ENCODE results near the gene EXOC4. TPM values are rescaled to one million over a fixed set of nuclear protein-coding genes. Genes with fewer than 3 reads are reported as not detected.

EXOC4 gene
- total RNA-seq, 2 donors from 2014 or later: 48.9 to 102 TPM

DNA sequence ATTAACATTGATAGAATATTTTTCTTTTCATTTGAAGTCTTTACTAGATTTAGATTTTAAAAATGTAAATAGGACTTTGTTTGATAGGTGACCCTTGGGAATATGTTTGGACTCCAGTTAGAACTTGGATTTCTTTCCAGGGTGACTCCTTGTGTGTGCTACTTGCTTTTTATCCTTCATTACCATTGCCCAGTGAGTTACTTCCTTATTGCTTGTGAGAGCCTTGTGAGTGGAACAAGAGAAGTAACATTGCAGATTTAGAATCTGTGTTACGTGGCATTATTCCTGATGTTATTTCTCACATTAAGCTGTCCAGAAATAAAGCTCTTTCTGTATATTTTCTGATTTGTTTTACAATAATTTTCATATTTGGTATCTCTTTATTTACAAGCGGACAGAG, 746.3 kb downstream of the EXOC4 start:
- 95% methylated on average over 2 of the region's 2 CpGs for WGBS
- intact Hi-C loops (cut with DNase I): no loop called here
- H3K36me3 ChIP-seq: no peaks in the 10 kb centered on the region
- no peaks in the 10 kb centered on the region for H3K4me1 ChIP-seq (replicated peaks)
- H3K27me3 ChIP-seq (replicated peaks; ENCODE audit: insufficient read depth): no peaks in the 10 kb centered on the region
- H3K4me3 ChIP-seq: no peak overlapping the region
- no peaks in the 10 kb centered on the region for H3K9me3 ChIP-seq
- H3K27ac ChIP-seq: no peak overlapping the region
- DNase-seq (ENCODE audit: low spot score): no peak
- TF ChIP-seq, protein P1, sequence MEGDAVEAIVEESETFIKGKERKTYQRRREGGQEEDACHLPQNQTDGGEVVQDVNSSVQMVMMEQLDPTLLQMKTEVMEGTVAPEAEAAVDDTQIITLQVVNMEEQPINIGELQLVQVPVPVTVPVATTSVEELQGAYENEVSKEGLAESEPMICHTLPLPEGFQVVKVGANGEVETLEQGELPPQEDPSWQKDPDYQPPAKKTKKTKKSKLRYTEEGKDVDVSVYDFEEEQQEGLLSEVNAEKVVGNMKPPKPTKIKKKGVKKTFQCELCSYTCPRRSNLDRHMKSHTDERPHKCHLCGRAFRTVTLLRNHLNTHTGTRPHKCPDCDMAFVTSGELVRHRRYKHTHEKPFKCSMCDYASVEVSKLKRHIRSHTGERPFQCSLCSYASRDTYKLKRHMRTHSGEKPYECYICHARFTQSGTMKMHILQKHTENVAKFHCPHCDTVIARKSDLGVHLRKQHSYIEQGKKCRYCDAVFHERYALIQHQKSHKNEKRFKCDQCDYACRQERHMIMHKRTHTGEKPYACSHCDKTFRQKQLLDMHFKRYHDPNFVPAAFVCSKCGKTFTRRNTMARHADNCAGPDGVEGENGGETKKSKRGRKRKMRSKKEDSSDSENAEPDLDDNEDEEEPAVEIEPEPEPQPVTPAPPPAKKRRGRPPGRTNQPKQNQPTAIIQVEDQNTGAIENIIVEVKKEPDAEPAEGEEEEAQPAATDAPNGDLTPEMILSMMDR (IDR thresholded peaks at IDR 0.05): no peak
- TF ChIP-seq POLR2AphosphoS5 (IDR thresholded peaks at IDR 0.05): no peak
- TF ChIP-seq POLR2A (IDR thresholded peaks at IDR 0.05): no peak

DNA sequence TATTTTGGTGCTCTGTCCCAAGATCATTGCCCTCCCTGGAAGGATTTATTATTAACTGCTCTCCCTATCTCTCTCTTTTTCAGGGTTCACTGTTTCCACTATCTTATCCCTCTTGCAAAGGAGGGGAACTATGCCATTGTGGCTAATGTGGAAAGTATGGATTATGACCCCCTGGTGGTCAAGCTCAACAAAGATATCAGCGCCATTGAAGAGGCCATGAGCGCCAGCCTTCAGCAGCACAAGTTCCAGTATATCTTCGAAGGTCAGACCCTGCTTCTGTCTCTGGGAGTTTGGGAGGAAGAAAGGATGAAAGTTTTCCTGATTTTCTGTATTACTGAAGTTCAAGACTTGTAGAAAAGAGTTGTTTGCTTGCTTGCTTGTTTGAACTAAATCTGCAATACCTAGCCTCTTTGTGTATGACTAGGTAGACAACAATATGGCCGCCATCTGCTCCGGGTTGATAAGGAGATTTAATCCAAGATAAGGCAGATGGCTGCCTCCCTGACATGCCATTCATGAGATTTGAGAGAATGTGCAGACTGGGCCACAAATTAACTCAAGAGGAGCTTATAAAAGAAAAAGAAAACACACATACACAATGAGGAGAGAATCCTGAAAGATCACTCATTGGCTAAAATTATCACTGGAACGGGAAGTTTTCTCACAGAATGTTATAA, 752.1 kb downstream of the EXOC4 start:
- intact Hi-C loops (cut with DNase I): no loop called here
- Histone ChIP-seq H3K4me1 (replicated peaks) (no peaks in the 10 kb centered on the region), H3K27me3 (replicated peaks; ENCODE audit: insufficient read depth) (no peaks in the 10 kb centered on the region), H3K36me3 (no peaks in the 10 kb centered on the region), H3K27ac (no peak overlapping the region), H3K4me3 (no peak overlapping the region), H3K9me3 (no peaks in the 10 kb centered on the region)
- TF ChIP-seq POLR2A (IDR thresholded peaks at IDR 0.05) (no peak), POLR2AphosphoS5 (IDR thresholded peaks at IDR 0.05) (no peak)
- TF ChIP-seq, protein P1 (IDR thresholded peaks at IDR 0.05): no peak
- DNase-seq (ENCODE audit: low spot score): no peak
- WGBS: 87% methylated on average over 6 of the region's 6 CpGs

DNA sequence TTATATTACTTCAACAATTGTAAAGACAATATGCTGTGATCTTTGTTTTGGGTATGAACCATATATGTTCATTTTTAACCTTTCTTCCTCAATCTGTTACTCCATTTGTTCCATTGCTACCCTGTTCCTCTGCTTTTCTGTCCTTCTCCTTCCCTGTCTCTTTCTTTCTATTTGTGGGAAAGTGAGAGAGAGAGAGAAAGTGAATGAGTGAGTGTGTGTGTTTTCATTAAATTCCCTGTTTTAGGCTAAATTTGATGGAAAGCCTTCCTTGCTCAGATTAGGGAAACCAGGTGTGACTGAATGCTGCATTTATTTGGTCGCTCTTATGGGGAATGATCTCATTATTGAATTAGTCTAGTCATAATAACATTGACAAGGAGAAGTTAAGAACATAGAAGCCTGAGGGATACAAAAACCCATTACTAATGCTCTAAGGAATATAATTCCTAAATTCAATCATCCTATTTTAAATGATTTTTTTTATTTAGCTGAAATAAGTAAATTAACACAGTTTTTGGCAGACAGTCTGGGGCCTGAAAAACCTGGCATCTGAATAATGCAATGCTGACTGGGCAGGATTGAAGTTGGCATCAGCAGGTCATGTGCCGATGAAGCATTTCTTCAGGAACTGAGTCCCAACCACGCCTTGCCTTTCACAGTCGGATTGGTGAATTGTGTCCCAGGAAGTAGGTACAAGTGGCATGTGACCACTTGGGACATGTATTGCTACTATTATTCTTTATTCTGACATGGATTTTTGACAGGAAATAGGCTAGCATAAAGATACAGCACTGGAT, 756.6 kb downstream of the EXOC4 start:
- Histone ChIP-seq H3K27me3 (replicated peaks; ENCODE audit: insufficient read depth) (no peaks in the 10 kb centered on the region), H3K4me1 (replicated peaks) (no peaks in the 10 kb centered on the region), H3K4me3 (no peak overlapping the region), H3K9me3 (no peaks in the 10 kb centered on the region), H3K36me3 (no peaks in the 10 kb centered on the region), H3K27ac (no peak overlapping the region)
- WGBS: 91% methylated on average over 4 of the region's 4 CpGs
- TF ChIP-seq, protein P1 (IDR thresholded peaks at IDR 0.05): no peak
- no peak for TF ChIP-seq POLR2AphosphoS5 (IDR thresholded peaks at IDR 0.05)
- TF ChIP-seq POLR2A (IDR thresholded peaks at IDR 0.05): no peak
- DNase-seq (ENCODE audit: low spot score): no peak
- intact Hi-C loops (cut with DNase I): no loop called here

DNA sequence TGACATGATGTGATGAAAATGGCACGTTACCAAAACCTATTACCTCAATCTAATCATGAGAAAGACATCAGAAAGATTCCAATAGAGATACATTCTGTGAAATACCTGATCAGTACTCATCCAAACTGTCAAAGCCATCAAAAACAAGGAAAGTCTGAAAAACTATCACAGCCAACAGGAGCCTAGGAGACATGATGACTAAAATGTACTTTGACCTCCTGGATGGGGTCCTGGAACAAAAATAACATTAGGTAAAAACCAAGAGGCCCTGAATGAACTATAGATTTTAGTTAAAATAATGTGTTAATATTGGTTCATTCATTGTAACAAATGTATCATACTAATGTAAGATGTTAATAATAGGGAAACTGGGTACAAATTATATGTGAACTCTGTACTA, 760.4 kb downstream of the EXOC4 start:
- H3K27me3 ChIP-seq (replicated peaks; ENCODE audit: insufficient read depth): no peaks in the 10 kb centered on the region
- intact Hi-C loops (cut with DNase I): no loop called here
- TF ChIP-seq POLR2A (IDR thresholded peaks at IDR 0.05) (no peak), POLR2AphosphoS5 (IDR thresholded peaks at IDR 0.05) (no peak)
- TF ChIP-seq, protein P1 (IDR thresholded peaks at IDR 0.05): no peak
- no peak for DNase-seq (ENCODE audit: low spot score)
- H3K4me1 ChIP-seq (replicated peaks): no peaks in the 10 kb centered on the region
- H3K27ac ChIP-seq: no peak overlapping the region
- 93% methylated on average over 1 of the region's 1 CpG for WGBS
- no peak overlapping the region for H3K4me3 ChIP-seq
- H3K9me3 ChIP-seq: no peaks in the 10 kb centered on the region
- H3K36me3 ChIP-seq: no peaks in the 10 kb centered on the region
